Upper lobe of left lung (tissue), 4 donors: Measurements from ENCODE around the gene PRSS57.

Source experiments
- CTCF ChIP-seq, 6 experiments: fragments of 450-650 bp in 4 of 6; fragments of 200-600 bp in 2 of 6; sonication (generic) in 2 of 6; IDR thresholded peaks; one replicate each; pipeline ENCODE4 v1.5.1; 2016 to 2019; ENCODE audit warnings: antibody characterized with exemption in 6 of 6
- EP300 ChIP-seq, 4 donors: sonication (generic); formaldehyde crosslinking; IDR thresholded peaks; one replicate each; pipeline ENCODE4 v1.5.1; 2017; ENCODE audit warnings: antibody characterized with exemption in 4 of 4, control low read depth in 2 of 4
- POLR2A ChIP-seq, 4 donors: fragments of 450-650 bp; IDR thresholded peaks; one replicate each; pipeline ENCODE4 v1.5.1; 2016 to 2017; ENCODE audit warnings: antibody characterized with exemption in 4 of 4, mild to moderate bottlenecking in 2 of 4

GRCh38 chr19:662962-663681 lies 32.1 kb downstream of the PRSS57 start, which contains the start of gene RNF126:
- peak in 2 of 6 experiments; percentile 25 to 30 for TF ChIP-seq CTCF (IDR thresholded peaks at IDR 0.05)
- peak in 2 of 4 donors; percentile 8 to 72 for TF ChIP-seq POLR2A (IDR thresholded peaks at IDR 0.05)
- peak in 1 of 4 donors; percentile 70 for TF ChIP-seq EP300 (IDR thresholded peaks at IDR 0.05)
